Neuronal stem cell (in vitro differentiated cells): ENCODE data around the gene HBE1.

Experiments used
- DNase-seq: peaks from one replicate; pipeline ENCODE4 v3.0.0-alpha.2; 2013; ENCODE audit warnings: low spot score
- H2AFZ ChIP-seq: one replicate; pipeline ENCODE4 v1.6.1; 2013; ENCODE audit warnings: mild to moderate bottlenecking, low read length, inconsistent platforms
- H2AK5ac ChIP-seq: 2 replicates; pipeline ENCODE4 v1.6.1; 2013; ENCODE audit warnings: low read depth, mild to moderate bottlenecking, inconsistent platforms, low read length, moderate library complexity, mixed read lengths
- H2BK120ac ChIP-seq: 2 replicates; pipeline ENCODE4 v1.6.1; 2013; ENCODE audit warnings: low read depth, mild to moderate bottlenecking, inconsistent platforms, low read length, moderate library complexity, mixed read lengths
- H2BK12ac ChIP-seq: one replicate; pipeline ENCODE4 v1.6.1; 2013; ENCODE audit warnings: low read length, inconsistent platforms
- H2BK15ac ChIP-seq: 2 replicates; pipeline ENCODE4 v1.6.1; 2013; ENCODE audit warnings: mild to moderate bottlenecking, low read length, inconsistent platforms, mixed read lengths
- H2BK5ac ChIP-seq: one replicate; pipeline ENCODE4 v1.6.1; 2013; ENCODE audit warnings: inconsistent platforms, mild to moderate bottlenecking, low read length, moderate library complexity
- H3K14ac ChIP-seq: one replicate; pipeline ENCODE4 v1.6.1; 2013; ENCODE audit warnings: low read length, inconsistent platforms
- H3K18ac ChIP-seq: 2 replicates; pipeline ENCODE4 v1.6.1; 2013; ENCODE audit warnings: low read length, inconsistent platforms
- H3K23ac ChIP-seq: 2 replicates; pipeline ENCODE4 v1.6.1; 2013; ENCODE audit warnings: low read depth, mild to moderate bottlenecking, mixed read lengths, low read length, inconsistent platforms; ENCODE audit not compliant: poor library complexity
- H3K27ac ChIP-seq: replicated peaks from 3 replicates; pipeline ENCODE4 v1.5.1; 2013; ENCODE audit warnings: low read length, inconsistent platforms
- H3K27me3 ChIP-seq, 3 experiments: 2 replicates each; pipeline ENCODE4 v1.6.1; 2013; ENCODE audit warnings: low read length in 3 of 3, mild to moderate bottlenecking in 2 of 3, inconsistent platforms in 1 of 3, low read depth in 1 of 3, mixed read lengths in 1 of 3, moderate library complexity in 1 of 3; ENCODE audit not compliant: control insufficient read depth in 3 of 3, insufficient read depth in 3 of 3
- H3K36me3 ChIP-seq, 2 donors: replicated peaks in 1 of 2; 2 replicates each; pipeline ENCODE4 v1.6.1; 2013; ENCODE audit warnings: low read length in 2 of 2; ENCODE audit not compliant: control insufficient read depth in 2 of 2, insufficient read depth in 2 of 2
- H3K4ac ChIP-seq: 2 replicates; pipeline ENCODE4 v1.6.1; 2013; ENCODE audit warnings: inconsistent platforms, mild to moderate bottlenecking, low read length, moderate library complexity
- H3K4me1 ChIP-seq, 2 donors: 1 replicate in 1 of 2; 2 replicates in 1 of 2; pipeline ENCODE4 v1.6.1; 2013; ENCODE audit warnings: low read length in 2 of 2, low read depth in 1 of 2; ENCODE audit not compliant: control insufficient read depth in 2 of 2, insufficient read depth in 1 of 2
- H3K4me2 ChIP-seq: one replicate; pipeline ENCODE4 v1.6.1; 2013; ENCODE audit warnings: mild to moderate bottlenecking, low read length, inconsistent platforms; ENCODE audit not compliant: insufficient read depth, poor library complexity, severe bottlenecking
- H3K4me3 ChIP-seq, 2 donors: 2 replicates each; pipeline ENCODE4 v1.5.1; 2013; ENCODE audit warnings: low read length in 2 of 2, mild to moderate bottlenecking in 2 of 2, inconsistent platforms in 1 of 2, moderate library complexity in 1 of 2
- H3K79me1 ChIP-seq: one replicate; pipeline ENCODE4 v1.6.1; 2013; ENCODE audit warnings: low read depth, mild to moderate bottlenecking, inconsistent platforms, low read length, moderate library complexity
- H3K9ac ChIP-seq: one replicate; pipeline ENCODE4 v1.6.1; 2013; ENCODE audit warnings: mild to moderate bottlenecking, low read depth, low read length, inconsistent platforms; ENCODE audit not compliant: poor library complexity
- H3K9me3 ChIP-seq, 2 donors: replicated peaks in 1 of 2; 2 replicates each; pipeline versions ENCODE3 to v1.6.1; 2013; ENCODE audit warnings: low read length in 2 of 2, mild to moderate bottlenecking in 2 of 2, inconsistent platforms in 1 of 2, low read depth in 1 of 2, mixed read lengths in 1 of 2, moderate library complexity in 1 of 2; ENCODE audit not compliant: control insufficient read depth in 2 of 2, insufficient read depth in 1 of 2
- H4K8ac ChIP-seq: one replicate; pipeline ENCODE4 v1.6.1; 2013; ENCODE audit warnings: low read depth, mild to moderate bottlenecking, inconsistent platforms, low read length, moderate library complexity
- H4K91ac ChIP-seq: one replicate; pipeline ENCODE4 v1.6.1; 2013; ENCODE audit warnings: low read length, low read depth, mild to moderate bottlenecking, inconsistent platforms; ENCODE audit not compliant: poor library complexity
- WGBS, 2 donors: extraction: QIAGEN DNeasy Blood & Tissue Kit; methylation state at CpG; one replicate each; pipeline ENCODE4 v1.1.7; 2013; ENCODE audit warnings: missing lambda C conversion rate in 2 of 2, mixed read lengths in 1 of 2; ENCODE audit not compliant: insufficient read length in 2 of 2, insufficient replicate concordance in 1 of 2; ENCODE audit errors: extremely low coverage in 2 of 2; 5-methylcytosine and 5-hydroxymethylcytosine counted together

The HBE1 gene

DNA sequence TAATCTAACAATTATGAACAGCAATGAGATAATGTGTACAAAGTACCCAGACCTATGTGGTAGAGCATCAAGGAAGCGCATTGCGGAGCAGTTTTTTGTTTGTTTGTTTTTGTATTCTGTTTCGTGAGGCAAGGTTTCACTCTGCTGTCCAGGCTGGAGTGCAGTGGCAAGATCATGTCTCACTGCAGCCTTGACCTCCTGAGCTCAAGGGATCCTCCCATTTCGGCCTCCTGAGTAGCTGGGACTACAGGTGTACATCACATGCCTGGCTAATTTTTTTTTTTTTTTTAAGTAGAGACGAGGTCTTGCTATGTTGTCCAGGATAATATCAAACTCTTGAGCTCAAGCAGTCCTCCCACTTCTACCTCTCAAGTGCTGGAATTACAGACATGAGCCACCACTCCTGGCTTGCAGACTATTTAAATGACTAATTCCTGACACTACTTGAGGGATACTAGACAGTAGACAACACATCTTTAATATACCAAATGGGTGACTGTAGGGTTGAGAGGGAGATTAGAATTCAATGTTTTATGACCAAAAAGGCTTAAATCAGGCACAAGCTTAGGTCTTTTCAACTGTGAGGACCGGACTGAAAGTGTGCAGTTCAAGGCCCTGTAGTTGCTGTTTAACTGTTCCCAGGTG, 19.3 kb upstream of the HBE1 start:
- Histone ChIP-seq H3K79me1 (no peaks in the 10 kb centered on the region), H4K8ac (no peak overlapping the region), H2AK5ac (no peak overlapping the region), H2AFZ (no peak overlapping the region), H2BK5ac (no peak overlapping the region), H3K27me3 (no peaks in the 10 kb centered on the region), H2BK15ac (no peak overlapping the region), H3K18ac (no peak overlapping the region), H3K14ac (no peak overlapping the region), H3K23ac (no peak overlapping the region), H4K91ac (no peak overlapping the region), H2BK120ac (no peak overlapping the region), H3K4me1 (no peaks in the 10 kb centered on the region), H3K9me3 (no peaks in the 10 kb centered on the region), H3K4me2 (no peak overlapping the region), H3K4ac (no peak overlapping the region), H3K27ac (no peak overlapping the region), H3K4me3 (no peak overlapping the region), H3K9ac (no peak overlapping the region), H2BK12ac (no peak overlapping the region), H3K36me3 (no peaks in the 10 kb centered on the region)
- no CpG with 5 or more reads among the region's 6 CpGs for WGBS, 2 donors
- no peak for DNase-seq

DNA sequence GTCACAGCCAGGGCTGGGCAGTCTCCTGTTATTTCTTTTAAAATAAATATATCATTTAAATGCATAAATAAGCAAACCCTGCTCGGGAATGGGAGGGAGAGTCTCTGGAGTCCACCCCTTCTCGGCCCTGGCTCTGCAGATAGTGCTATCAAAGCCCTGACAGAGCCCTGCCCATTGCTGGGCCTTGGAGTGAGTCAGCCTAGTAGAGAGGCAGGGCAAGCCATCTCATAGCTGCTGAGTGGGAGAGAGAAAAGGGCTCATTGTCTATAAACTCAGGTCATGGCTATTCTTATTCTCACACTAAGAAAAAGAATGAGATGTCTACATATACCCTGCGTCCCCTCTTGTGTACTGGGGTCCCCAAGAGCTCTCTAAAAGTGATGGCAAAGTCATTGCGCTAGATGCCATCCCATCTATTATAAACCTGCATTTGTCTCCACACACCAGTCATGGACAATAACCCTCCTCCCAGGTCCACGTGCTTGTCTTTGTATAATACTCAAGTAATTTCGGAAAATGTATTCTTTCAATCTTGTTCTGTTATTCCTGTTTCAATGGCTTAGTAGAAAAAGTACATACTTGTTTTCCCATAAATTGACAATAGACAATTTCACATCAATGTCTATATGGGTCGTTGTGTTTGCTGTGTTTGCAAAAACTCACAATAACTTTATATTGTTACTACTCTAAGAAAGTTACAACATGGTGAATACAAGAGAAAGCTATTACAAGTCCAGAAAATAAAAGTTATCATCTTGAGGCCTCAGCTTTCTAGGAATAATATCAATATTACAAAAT, 18.6 kb upstream of the HBE1 start:
- no peak for DNase-seq
- H3K9ac ChIP-seq, result no peak overlapping the region

DNA sequence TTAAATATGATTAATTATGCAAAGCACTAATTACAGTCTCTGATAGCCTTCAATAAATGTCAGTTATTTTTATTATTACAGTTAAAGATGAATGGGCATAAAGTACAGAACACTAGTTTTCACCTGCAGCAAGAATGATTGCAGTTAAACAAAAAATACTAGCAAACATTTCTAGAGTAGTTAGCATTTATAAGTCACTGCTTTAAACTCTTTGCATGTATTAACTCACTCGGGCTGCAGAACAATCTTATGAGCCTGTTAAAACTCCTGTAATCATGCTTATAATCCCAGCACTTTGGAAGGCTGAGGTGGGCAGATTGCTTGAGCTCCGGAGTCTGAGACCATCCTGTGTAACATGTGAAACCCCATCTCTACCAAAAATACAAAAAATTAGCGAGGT, 17.2 kb upstream of the HBE1 start:
- Histone ChIP-seq H4K91ac (no peak overlapping the region), H3K23ac (no peak overlapping the region), H3K9ac (no peak overlapping the region), H3K4me2 (no peak overlapping the region), H3K79me1 (no peaks in the 10 kb centered on the region), H3K4ac (no peak overlapping the region), H2AFZ (no peak overlapping the region), H2BK5ac (no peak overlapping the region), H3K4me1 (no peaks in the 10 kb centered on the region), H3K27ac (no peak overlapping the region), H3K9me3 (no peaks in the 10 kb centered on the region), H2BK15ac (no peak overlapping the region), H3K18ac (no peak overlapping the region), H3K36me3 (no peaks in the 10 kb centered on the region), H2BK120ac (no peak overlapping the region), H3K27me3 (no peaks in the 10 kb centered on the region), H3K14ac (no peak overlapping the region), H2BK12ac (no peak overlapping the region), H4K8ac (no peak overlapping the region), H3K4me3 (no peak overlapping the region), H2AK5ac (no peak overlapping the region)
- DNase-seq, result no peak
- WGBS, 2 donors, result no CpG with 5 or more reads among the region's 3 CpGs

More for the DNA sequence above, 18.6 kb upstream of the HBE1 start:
- no CpG with 5 or more reads among the region's 7 CpGs for WGBS, 2 donors
- H3K14ac ChIP-seq, result no peak overlapping the region
- H2BK15ac ChIP-seq, result no peak overlapping the region
- H2BK5ac ChIP-seq, result no peak overlapping the region
- H3K27me3 ChIP-seq, result no peaks in the 10 kb centered on the region
- no peak overlapping the region for H4K8ac ChIP-seq
- no peaks in the 10 kb centered on the region for H3K4me1 ChIP-seq
- H2AK5ac ChIP-seq, result no peak overlapping the region
- H3K4me3 ChIP-seq, result no peak overlapping the region
- no peak overlapping the region for H2BK120ac ChIP-seq
- H4K91ac ChIP-seq, result no peak overlapping the region
- no peak overlapping the region for H2BK12ac ChIP-seq
- H2AFZ ChIP-seq, result no peak overlapping the region
- H3K4ac ChIP-seq, result no peak overlapping the region
- no peaks in the 10 kb centered on the region for H3K36me3 ChIP-seq
- H3K9me3 ChIP-seq, result no peaks in the 10 kb centered on the region
- H3K18ac ChIP-seq, result no peak overlapping the region
- no peaks in the 10 kb centered on the region for H3K79me1 ChIP-seq
- H3K4me2 ChIP-seq, result no peak overlapping the region
- no peak overlapping the region for H3K23ac ChIP-seq
- no peak overlapping the region for H3K27ac ChIP-seq

DNA sequence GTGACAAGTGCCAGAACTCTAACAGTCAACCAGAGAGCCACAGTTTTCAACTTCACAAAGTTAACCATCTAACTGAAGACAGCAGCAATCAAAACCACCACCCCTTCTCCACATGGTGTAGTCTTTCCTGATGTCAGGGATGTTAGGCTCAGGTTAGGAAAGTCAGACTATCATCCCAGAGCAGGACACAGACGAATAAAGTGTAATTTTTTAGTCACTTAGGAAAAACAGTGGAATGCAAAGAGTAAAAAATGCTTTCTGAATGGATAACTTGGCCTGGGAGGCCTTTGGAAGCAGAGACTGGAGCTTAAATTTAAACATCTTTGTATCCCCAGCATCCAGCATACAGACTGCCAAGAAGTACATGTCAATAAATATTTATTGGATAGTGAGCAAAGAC, 16.6 kb upstream of the HBE1 start:
- H2BK5ac ChIP-seq, result no peak overlapping the region
- no peak overlapping the region for H3K4ac ChIP-seq
- no peaks in the 10 kb centered on the region for H3K4me1 ChIP-seq
- H4K8ac ChIP-seq, result no peak overlapping the region
- H3K79me1 ChIP-seq, result no peaks in the 10 kb centered on the region
- H3K27me3 ChIP-seq, result no peaks in the 10 kb centered on the region
- no peak overlapping the region for H2BK15ac ChIP-seq
- no CpG with 5 or more reads among the region's 1 CpG for WGBS, 2 donors
- no peak overlapping the region for H4K91ac ChIP-seq
- H3K18ac ChIP-seq, result no peak overlapping the region
- H2AK5ac ChIP-seq, result no peak overlapping the region
- H3K4me2 ChIP-seq, result no peak overlapping the region
- H3K14ac ChIP-seq, result no peak overlapping the region
- no peak overlapping the region for H3K23ac ChIP-seq
- H3K9me3 ChIP-seq, result no peaks in the 10 kb centered on the region
- no peak overlapping the region for H3K9ac ChIP-seq
- no peak for DNase-seq
- no peak overlapping the region for H3K4me3 ChIP-seq
- H2BK12ac ChIP-seq, result no peak overlapping the region
- no peak overlapping the region for H2AFZ ChIP-seq
- H3K36me3 ChIP-seq, result no peaks in the 10 kb centered on the region
- H2BK120ac ChIP-seq, result no peak overlapping the region
- H3K27ac ChIP-seq, result no peak overlapping the region
